Stimulated activated CD4-positive, alpha-beta T cell treated with anti-CD3 and anti-CD28 coated beads, TNF-alpha, amount 100 ng/mL, for 1 hour (primary cell): ENCODE results near the gene COL4A6.

Source experiments
- DNase-seq, 3 donors: peaks; one replicate each; pipeline ENCODE4 v3.0.0-alpha.2; 2020; ENCODE audit warnings: low read depth in 3 of 3, low spot score in 1 of 3

Gene COL4A6

DNA sequence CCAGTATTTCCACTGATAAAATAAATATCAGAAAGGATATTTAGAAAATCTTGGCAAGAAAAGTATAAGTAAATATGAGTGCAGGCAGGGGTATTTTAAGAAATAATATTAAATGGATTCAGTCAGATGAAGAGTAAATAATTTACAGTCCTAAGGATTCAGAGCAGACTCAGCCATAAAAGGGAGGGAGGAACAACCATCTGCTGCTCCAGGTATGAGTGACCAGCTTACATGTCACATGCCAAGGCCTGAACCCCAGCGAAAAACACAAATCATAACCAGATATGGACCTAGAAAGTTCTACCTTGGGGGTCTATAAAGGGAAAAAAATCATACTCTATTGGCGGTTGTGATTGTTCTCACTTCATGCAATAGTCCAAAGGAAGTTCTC, 166.8 kb downstream of the COL4A6 start:
- DNase-seq, result no peak

DNA sequence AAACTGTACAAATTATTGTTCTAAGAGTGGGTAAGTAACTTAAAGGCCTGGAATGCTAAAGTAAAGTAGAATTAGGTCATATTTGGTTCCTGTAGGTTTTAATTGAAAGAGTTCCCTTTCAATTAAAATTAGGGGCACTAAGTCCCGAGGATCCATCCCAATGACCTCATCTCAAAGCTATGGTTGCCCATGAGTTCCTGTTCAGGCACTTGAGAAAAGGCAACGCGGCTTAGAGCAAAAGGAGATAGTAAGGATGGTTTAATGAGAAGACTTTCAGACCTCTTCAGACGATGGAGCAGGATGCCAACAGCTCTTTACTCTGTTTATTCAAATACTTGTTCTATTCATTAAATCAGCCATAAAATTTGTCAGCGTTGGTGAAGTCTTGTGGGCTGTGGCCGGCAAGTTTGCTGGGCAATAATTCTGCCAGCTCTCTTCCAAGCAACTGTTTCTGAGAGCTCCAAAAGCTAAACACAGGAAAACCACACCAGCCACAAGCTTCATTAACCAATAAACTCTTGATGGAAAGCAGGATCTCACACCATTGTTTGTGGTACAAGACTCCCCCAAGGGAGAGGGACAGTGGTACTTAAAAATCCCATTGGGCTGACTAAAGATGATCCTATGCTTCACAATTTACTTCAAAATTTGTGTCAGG, 167.4 kb downstream of the COL4A6 start:
- DNase-seq, result no peak

DNA sequence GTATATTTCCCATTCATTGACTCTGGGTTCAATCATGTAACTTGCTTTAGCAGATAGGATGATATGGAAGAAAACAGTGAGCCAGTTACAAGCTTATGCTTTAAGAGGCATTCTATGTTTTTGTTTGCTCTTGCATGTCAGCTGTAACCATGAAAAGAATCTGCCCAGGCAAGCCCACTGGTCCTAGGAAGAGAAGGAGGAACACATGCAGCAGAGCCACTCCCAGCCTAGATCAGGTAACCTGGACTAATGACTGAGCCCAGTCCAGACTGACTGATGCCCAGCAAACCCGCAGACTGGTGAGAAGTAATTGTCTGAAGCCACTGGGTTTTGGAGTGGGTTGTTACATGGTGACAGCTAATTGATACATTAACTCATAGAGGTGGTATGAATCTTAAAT, 167.9 kb downstream of the COL4A6 start:
- DNase-seq, result no peak

DNA sequence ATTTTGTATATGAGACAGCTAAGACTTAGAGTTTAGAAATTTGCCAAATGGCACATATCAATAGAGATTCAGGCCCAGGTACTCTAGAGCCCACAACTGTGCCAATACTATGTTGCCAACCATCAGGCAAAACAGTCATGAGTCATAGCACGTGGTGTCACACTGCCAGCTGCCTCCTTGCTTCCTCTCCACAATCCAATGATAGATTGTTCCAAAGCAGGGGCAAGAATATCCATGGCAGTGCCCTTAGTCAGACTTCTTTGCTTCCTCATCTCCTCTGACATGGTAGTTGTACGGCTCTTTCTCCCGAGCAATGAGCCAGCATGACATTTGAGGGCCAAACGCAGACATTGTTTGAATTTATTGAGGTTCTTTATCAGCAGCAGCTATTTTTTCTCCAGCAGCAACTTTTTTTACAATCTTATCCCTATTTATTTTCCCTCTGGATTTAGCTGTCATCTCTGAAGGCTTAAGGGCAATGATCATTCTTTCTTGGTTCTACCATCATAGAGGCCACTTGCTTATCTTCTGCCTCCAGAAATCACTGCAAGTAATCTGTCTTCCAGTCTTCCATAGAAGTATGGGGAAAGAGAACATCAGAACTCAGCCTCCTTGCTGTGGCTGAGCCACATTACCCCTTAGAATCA, 169.7 kb downstream of the COL4A6 start:
- no peak for DNase-seq

DNA sequence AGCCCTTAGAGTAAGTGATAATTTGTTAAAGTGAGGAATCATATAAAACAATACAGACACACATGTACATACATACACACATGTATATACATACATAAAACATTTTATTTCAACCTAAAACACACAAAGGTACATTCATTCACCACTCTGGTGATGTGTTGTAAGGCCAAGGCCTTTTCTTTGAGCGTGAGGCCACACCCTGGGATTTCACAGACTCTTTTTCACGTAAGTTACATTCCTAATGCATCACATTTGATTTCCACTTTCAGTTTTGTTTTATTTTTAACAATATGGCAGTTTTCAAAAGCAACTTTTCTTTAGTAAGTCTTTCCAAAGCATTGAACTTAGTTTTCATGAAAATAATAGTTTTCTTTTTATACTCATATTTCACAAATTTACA, 170.7 kb downstream of the COL4A6 start:
- DNase-seq, result no peak

DNA sequence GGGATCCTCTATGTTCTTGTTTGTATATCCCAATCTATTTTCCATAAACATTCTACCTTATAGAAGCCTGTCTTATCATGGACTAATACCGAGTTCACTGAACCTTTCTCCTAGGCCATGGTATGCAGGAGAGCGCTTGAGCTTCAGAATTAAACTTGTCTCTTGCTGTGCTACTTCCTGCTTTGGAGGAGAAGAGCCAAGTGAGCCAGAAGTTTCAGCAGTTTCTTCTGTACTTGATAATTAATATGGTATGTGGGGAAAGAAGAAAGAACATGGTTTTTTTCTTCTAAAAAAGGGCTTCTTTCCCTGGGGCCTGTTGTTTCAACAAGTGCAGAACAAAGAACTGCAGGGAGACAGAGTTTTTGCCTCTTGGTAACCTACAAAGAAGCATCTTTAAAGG, 173.8 kb downstream of the COL4A6 start:
- no peak for DNase-seq

DNA sequence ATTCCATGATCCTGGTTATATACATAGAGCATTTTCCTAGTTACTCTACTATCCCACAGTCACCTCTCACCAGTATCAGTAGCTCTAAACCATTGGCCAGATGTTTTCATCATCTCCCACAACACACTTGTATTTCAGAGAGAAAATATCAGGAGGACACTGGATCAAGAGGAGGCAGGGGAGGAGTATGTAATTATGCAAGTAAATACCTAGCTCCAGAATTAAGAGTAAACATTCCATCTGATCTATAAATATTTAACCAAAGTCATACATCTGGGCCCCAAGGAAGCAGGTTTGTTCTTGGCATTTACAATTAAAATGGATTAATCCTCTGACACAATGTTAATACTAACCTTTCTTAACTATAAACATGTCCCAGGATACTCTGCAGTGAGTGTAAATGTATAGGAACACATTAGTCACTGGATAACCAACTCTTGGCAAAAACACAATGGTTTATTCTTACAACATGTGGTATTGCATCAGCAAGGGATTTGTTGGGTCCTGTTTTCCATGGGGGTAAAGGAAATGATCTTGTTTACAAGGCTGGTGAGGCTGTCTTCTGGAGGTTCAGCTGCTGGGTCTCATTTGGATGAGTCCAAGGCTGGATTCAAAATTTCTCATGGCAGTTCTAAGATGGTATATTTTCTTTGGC, 176.5 kb downstream of the COL4A6 start:
- no peak for DNase-seq

DNA sequence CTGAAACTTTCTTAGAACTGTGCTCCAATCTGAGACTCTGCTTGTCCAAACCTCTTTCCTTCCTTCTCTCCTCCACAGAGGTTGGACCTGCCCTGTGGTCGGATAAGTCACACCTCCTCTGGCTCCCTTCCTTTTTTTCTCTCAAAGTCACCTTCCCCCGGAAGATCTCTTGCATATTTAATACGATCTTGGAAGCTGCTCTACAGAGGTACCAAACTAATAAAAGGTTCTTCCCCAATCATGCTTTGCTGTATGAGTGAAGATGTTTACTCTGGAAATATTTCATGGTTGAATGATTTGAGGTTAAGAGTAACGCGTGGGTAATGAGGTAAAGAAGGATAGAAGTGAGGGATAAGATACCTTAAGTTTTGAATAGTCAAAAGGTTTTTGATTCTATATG, 180.7 kb downstream of the COL4A6 start:
- DNase-seq, result no peak

DNA sequence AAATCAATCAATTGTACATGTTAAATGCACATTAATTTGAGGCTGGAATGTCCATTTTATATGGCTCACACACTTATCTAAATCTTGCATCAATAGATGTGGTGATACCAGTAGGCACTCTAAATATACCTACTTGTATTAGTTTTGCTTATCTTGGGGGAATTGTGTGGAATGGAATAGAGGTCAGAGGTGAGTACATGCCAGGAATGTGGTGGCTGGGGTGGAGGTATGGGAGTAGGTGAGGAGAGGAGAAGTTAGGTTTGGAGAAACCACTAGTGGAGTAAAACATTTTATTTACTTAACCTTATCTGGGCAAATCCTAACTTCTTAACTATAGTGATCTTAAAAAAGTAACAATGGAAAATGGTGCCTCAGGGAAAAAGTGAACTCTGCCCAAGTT, 183.6 kb downstream of the COL4A6 start:
- no peak for DNase-seq

DNA sequence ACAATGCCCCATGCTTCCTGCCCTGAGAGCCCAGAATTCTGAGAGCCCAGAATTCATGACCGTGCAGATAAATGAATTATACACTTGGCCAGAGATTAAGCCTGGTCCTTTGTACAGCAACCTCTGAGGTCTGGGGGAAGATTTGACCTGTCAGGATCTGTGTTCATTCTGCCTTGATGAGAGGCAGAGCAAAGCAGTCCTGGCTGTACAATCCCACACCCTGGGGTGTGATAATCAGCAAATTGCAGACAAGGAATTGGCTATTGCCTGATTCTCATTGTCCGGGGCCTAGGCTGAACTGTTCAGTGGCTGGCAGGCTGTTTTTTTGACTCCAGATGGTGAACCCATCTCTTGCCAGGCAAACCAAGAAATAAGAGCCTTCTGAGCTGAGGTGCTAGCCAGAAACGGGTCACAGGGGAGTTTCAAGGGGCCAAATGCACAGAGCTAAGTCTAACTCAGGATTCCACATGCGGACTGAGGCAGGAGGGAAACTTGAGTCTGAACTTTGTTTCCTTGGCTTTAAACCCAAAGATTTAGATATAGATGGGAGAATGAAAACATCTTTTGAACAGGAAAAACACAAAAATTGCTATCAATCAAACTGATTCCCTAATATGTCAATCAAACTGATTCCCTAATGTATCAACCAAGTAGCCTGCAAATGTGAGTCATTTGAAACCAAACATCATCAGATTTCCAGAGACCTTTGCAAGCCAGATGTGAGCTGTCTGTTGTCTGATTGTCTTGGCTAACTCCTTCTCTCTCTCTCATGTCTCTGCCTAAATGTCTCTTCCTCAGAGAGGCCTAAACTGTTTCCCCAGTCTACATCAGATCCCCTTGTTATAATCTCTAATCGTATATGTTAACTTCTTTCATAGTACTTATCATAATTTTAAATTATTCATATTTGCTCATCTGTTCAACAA, 187.3 kb downstream of the COL4A6 start:
- no peak for DNase-seq

DNA sequence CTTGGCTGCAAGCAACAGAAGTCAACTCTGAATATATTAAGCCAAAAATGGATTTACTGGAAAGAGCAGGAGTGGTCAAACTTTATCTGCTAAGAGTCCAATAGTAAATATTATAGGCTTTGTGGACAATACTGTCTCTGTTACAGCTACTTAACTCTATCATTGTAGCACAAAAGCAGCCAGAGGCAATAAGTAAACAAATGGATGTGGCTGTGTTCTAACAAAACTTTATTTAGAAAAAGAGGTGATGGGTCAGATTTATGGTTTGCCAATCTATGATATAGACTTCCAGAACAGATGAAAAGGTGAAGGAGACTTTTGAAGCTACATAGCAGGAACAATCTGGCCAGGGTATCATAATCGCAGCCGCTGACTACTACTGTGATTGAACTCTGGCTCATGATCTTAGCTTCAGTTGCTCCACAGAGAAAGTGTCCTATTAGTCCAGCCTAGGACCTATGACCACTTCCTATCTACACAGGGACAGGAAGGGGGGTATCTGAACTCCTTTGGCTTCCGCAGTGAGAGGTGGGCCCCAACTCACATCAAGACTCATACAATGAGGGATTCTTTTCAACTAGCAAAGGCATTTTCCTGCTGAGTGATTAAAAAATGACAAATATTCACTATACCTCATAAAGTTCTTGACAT, 191.8 kb downstream of the COL4A6 start:
- DNase-seq, result no peak

DNA sequence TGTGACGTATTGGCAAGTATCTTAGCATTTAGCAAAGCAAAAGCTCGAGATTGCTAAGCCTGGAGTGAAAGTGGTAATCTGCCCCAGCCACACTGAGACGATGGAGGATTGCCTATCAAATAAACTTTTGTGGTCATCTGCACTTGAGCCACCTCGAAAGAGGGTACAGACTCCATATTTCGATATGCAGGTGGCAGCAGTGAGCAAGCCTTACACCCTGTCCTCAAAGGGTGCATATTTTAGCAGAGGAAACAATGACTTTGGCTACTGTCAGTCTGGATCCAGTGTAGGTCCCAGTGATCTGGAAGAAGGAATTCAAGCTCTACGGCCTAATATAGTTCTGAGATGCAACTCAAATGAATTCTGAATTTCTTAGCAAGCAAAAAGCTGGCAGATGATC, 192.8 kb downstream of the COL4A6 start:
- DNase-seq, result no peak

DNA sequence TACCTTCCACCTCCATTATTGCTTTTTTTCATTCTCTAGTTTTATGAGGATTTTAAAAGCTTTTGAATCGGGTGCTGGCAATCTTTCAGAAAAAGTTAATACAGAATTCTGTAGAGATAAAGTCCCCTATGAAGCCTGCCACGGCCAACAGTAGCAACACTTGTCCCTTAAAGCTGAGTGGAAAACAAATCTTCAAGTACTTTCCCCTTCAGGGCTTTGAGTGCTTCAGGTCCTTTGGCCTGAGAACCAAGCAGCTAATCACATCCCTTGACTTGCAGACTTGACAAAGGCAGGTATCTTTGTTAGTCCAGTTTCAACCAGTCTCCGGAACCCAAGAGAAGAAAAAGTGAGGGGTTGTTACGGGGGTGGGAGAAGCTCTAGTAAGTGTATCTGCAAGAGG, 202.2 kb downstream of the COL4A6 start:
- no peak for DNase-seq

DNA sequence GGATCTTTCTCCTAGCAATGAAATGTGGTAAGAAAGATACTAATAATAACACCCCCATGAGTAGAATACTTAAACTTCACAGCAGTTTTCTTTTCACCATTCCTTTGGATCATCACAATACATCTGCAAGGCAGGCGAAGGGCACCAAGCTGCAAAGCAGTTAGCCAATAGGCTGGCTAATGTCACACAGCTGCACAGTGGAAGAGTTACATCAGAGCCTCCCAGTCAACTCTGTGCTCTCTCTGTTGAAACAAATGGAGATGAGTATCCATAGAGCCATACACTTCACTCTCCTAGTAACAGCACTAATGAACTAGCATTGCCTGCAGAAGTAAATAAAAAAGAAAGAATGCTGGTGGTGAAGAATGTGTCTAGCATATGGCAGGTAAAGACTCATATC, 207.6 kb downstream of the COL4A6 start:
- DNase-seq, result no peak

DNA sequence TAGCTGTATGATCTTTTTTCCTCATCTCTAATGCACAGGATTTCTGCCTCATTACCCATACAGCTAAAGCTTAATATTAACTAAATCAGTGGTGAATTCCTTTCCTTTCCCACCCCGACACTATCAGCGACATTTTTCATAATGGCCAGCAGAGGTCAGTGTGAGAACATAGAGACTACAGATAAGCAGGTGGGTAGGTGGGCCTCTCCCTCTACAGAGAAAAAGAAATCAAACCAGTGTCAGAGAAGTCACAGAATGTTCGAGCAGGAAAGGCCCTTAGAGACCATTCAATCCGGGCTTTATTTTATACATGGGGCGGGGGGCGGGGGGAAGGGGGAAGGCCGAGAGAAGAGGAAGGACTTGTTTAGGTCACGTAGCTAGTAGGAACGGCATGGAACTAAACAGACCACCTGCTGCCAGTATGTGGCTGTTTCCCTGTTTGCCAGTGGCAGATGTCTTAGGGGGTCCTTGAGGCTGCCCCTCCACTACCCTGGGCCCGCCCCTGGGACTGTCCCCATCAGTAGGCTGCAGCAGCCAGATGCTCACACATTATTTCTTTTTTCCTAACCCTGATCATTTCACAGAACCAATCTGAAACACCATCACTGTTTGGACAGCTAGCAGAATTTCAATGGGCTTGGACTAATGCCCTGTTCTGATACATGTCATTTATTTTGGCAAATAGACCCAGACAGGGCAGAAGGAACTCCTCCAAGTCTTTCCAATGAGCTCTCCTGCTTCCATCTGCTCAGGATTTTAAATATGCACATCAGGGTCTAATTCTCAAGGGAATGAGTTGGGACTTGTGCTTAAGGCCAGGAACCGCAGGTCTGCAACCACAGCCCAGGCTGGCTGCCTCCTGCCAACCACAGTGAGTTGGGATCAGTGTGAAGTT, 213.2 kb downstream of the COL4A6 start:
- DNase-seq, result no peak

DNA sequence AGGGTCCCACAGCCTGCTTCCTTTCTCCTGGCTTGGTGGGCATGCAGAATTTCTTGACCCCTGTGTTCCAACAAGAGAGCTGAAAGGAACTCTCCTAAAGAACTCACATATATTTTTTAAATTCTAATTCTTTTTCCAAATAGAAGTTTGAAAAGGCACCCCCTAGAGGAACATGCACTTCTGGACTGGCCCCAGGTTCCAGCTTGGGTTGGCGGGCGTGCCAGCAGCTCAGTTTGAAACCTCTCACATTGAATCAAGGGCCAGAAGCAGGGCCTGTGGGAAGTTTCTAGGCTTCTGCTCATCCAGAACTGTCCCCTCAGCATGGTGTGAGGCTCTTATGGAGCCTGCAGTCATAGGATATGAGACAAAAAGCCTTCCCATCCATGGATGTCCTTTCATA, 214.0 kb downstream of the COL4A6 start:
- DNase-seq, result no peak

DNA sequence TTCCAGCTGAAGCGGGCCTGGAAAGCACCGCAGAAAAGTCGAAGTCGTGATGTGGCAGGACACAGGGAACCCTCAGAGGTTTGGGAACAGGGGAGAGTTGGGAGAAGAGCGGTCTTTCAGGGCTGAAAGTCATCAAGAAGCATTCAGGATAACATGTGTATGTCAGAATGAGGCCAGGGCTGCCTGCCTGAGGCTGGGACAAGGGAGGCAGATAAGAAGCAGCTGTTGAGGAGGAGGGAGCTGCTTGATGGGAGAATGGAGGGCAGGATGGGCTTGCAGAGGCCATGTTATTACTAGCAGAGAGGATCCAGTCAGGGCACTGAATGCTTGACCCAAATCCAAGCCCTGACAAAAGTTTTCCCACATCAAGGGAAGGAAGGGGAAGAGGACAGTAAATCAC, 214.6 kb downstream of the COL4A6 start:
- DNase-seq, result no peak

DNA sequence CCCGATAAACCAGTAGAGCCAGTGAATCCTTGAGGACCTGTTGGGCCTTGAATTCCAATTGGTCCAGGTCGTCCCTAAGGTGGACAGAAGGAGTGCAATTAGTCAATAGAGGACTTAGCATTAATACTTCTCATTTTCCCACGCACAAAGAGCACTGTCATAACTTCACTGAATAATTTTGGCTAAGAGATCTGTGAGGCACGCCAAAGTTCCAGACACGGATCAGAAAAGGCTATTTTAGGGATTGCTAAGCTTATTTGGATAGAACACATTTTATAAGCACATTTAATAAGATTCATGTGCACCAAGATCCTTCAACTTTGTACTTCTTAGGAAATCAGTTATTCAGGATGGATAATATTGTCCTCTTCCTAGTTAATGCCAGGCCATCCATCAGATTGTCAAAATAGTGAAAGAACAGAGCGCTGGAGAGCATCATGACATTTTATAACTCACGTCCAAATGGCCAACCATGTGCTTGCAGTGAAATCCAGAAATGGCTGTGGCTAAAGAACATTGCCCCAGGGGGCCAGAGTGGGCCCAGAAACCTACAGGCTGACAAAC, 216.8 kb downstream of the COL4A6 start:
- no peak for DNase-seq

DNA sequence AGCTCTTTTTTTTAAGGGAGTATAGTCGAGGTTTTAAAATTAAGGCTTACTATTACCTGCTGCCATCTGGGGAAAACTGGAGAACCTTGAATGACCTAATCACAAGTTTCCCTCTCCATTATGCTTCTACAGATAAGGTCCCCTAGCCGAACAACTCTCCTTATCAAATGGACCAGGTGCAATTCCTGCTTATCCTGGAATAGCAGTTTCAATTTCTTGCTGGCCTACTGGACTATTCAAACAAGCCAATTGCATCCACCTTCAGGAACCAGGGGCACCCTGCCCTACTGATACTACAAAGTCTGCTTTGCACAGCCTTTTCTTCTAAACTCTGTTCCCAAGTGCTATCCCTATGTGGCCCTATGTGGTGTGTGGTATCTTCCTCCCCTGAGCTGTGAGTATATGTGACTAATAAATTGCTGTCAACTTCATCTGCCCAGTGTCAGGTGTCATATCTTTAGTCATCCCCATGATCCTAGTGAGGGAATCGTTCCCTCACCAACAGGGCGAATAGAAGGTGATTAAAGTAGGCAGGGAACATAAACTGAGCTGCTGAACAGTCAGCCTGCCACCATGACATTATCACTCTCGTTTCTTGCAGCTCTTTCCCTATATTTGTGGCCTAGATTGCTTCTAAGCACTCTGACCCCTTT, 218.1 kb downstream of the COL4A6 start:
- no peak for DNase-seq
